Neural cell (in vitro differentiated cells): Measurements from ENCODE around the gene LMOD3. TPM values are rescaled to one million over a fixed set of nuclear protein-coding genes. Genes with fewer than 3 reads are reported as not detected.

Experiments used
- H2AFZ ChIP-seq: fragments of 200-600, 300-800 bp; sonication (generic), shearing (Covaris generic); 2 replicates; pipeline ENCODE4 v1.6.0; 2014; ENCODE audit warnings: low read depth, mild to moderate bottlenecking, antibody characterized with exemption, low read length, moderate library complexity
- H3F3A ChIP-seq: fragments of 200-600 bp; shearing (Covaris generic); 2 replicates; pipeline ENCODE4 v1.6.1; 2016; ENCODE audit warnings: mild to moderate bottlenecking, moderate library complexity, mixed read lengths, antibody characterized with exemption, low read length; ENCODE audit not compliant: insufficient read depth, poor library complexity, severe bottlenecking
- H3K27ac ChIP-seq: fragments of 200-600, 300-800 bp; sonication (generic), shearing (Covaris generic); 2 replicates; pipeline ENCODE4 v1.5.1; 2014; ENCODE audit warnings: mild to moderate bottlenecking, low read length, moderate library complexity
- H3K27me3 ChIP-seq: fragments of 300-800, 200-600 bp; sonication (generic), shearing (Covaris generic); 2 replicates; pipeline ENCODE4 v1.6.0; 2014; ENCODE audit warnings: mild to moderate bottlenecking, low read depth, low read length, moderate library complexity; ENCODE audit not compliant: insufficient read depth
- H3K36me3 ChIP-seq: fragments of 300-800, 200-600 bp; sonication (generic), shearing (Covaris generic); 2 replicates; pipeline ENCODE4 v1.5.1; 2014; ENCODE audit warnings: mild to moderate bottlenecking, antibody characterized with exemption, low read length, moderate library complexity; ENCODE audit not compliant: insufficient read depth
- H3K4me2 ChIP-seq: fragments of 300-800, 200-600 bp; sonication (generic), shearing (Covaris generic); 2 replicates; pipeline ENCODE4 v1.6.0; 2014; ENCODE audit warnings: mild to moderate bottlenecking, low read length
- H3K4me3 ChIP-seq: fragments of 300-800, 200-600 bp; sonication (generic), shearing (Covaris generic); 2 replicates; pipeline ENCODE4 v1.5.1; 2014; ENCODE audit warnings: mild to moderate bottlenecking, low read length, moderate library complexity
- H3K79me2 ChIP-seq: fragments of 200-600 bp; shearing (Covaris generic); replicated peaks from 2 replicates; pipeline ENCODE4 v1.6.0; 2014; ENCODE audit warnings: mild to moderate bottlenecking, low read length, moderate library complexity; ENCODE audit not compliant: insufficient read depth
- H3K9ac ChIP-seq: fragments of 300-800, 200-600 bp; sonication (generic), shearing (Covaris generic); 2 replicates; pipeline ENCODE4 v1.6.1; 2016; ENCODE audit warnings: mild to moderate bottlenecking, low read length, mixed read lengths
- H3K9me2 ChIP-seq: fragments of 200-600 bp; shearing (Covaris generic); 2 replicates; pipeline ENCODE4 v1.6.1; 2016; ENCODE audit warnings: mild to moderate bottlenecking, low read length, mixed read lengths; ENCODE audit not compliant: insufficient read depth
- H3K9me3 ChIP-seq: fragments of 200-600, 300-800 bp; sonication (generic), shearing (Covaris generic); 2 replicates; pipeline ENCODE4 v1.6.1; 2016; ENCODE audit warnings: mild to moderate bottlenecking, mixed run types, low read length, moderate library complexity, mixed read lengths
- H4K20me1 ChIP-seq: fragments of 200-600 bp; shearing (Covaris generic); 2 replicates; pipeline ENCODE4 v1.6.1; 2016; ENCODE audit warnings: mild to moderate bottlenecking, mixed run types; ENCODE audit not compliant: insufficient read depth
- CTCF ChIP-seq: fragments of 450-650 bp; IDR thresholded peaks from 2 replicates; pipeline ENCODE4 v1.5.1; 2014; ENCODE audit warnings: antibody characterized with exemption, mild to moderate bottlenecking, moderate library complexity; ENCODE audit not compliant: poor library complexity, severe bottlenecking
- EP300 ChIP-seq: fragments of 450-650 bp; conservative IDR thresholded peaks from 2 replicates; pipeline ENCODE4 v1.6.1; 2014; ENCODE audit warnings: antibody characterized with exemption, mild to moderate bottlenecking, moderate library complexity; ENCODE audit not compliant: poor library complexity, severe bottlenecking
- EZH2 ChIP-seq: fragments of 200-600, 300-800 bp; shearing (Covaris generic), sonication (generic); IDR thresholded peaks from 2 replicates; pipeline ENCODE4 v1.6.1; 2014; ENCODE audit warnings: antibody characterized with exemption, low read length, borderline replicate concordance, mild to moderate bottlenecking; ENCODE audit not compliant: insufficient read depth, poor library complexity, severe bottlenecking
- MXI1 ChIP-seq: fragments of 450-650 bp; conservative IDR thresholded peaks from 2 replicates; pipeline ENCODE4 v1.6.1; 2014; ENCODE audit warnings: antibody characterized with exemption, mild to moderate bottlenecking; ENCODE audit not compliant: poor library complexity, severe bottlenecking
- POLR2AphosphoS5 ChIP-seq: IDR thresholded peaks from 2 replicates; pipeline ENCODE4 v1.6.1; 2012
- RAD21 ChIP-seq: fragments of 450-650 bp; conservative IDR thresholded peaks from 2 replicates; pipeline ENCODE4 v1.6.1; 2014; ENCODE audit warnings: antibody characterized with exemption, mild to moderate bottlenecking, moderate library complexity
- REST ChIP-seq: IDR thresholded peaks from 2 replicates; pipeline ENCODE4 v1.6.1; 2012; ENCODE audit warnings: borderline replicate concordance
- SMC3 ChIP-seq: fragments of 450-650 bp; conservative IDR thresholded peaks from 2 replicates; pipeline ENCODE4 v1.6.1; 2014; ENCODE audit warnings: antibody characterized with exemption, mild to moderate bottlenecking, moderate library complexity; ENCODE audit not compliant: poor library complexity
- TAF1 ChIP-seq: IDR thresholded peaks from 2 replicates; pipeline ENCODE4 v1.6.1; 2012; ENCODE audit warnings: low read depth
- polyA plus RNA-seq: library from polyadenylated mRNA; depleted of rRNA; stranded (reverse); fragments of >200 nt; gene quantifications from 2 replicates; pipeline ENCODE4 v1.2.3, GENCODE V29; 2014

Gene LMOD3
- polyA plus RNA-seq, 1 donor from 2014 or later = not detected

- Histone ChIP-seq H3K9me3 (no peaks in the 10 kb centered on the region), H4K20me1 (no peaks in the 10 kb centered on the region), H3K79me2 (no peaks in the 10 kb centered on the region), H3K9ac (no peak overlapping the region), H3K36me3 (peaks cover 19% of the 10 kb centered on the region), H3K4me3 (no peak overlapping the region), H3F3A (no peaks in the 10 kb centered on the region), H2AFZ (no peak overlapping the region), H3K27me3 (no peaks in the 10 kb centered on the region), H3K4me2 (no peak overlapping the region), H3K27ac (no peak overlapping the region), H3K9me2 (no peaks in the 10 kb centered on the region)
- no peak for TF ChIP-seq TAF1
- no peak for TF ChIP-seq EZH2
- no peak for TF ChIP-seq POLR2AphosphoS5
Observed at GRCh38 chr3:69104586-69104985, 17.8 kb downstream of the LMOD3 start.

- Histone ChIP-seq H4K20me1 (no peaks in the 10 kb centered on the region), H3K4me2 (no peak overlapping the region), H2AFZ (no peak overlapping the region), H3K79me2 (no peaks in the 10 kb centered on the region), H3K9me3 (no peaks in the 10 kb centered on the region), H3K27ac (no peak overlapping the region), H3F3A (no peaks in the 10 kb centered on the region), H3K4me3 (no peak overlapping the region), H3K9ac (no peak overlapping the region), H3K27me3 (no peaks in the 10 kb centered on the region), H3K36me3 (peaks cover 19% of the 10 kb centered on the region), H3K9me2 (no peaks in the 10 kb centered on the region)
- TF ChIP-seq SMC3 (no peak), CTCF (no peak), TAF1 (no peak), POLR2AphosphoS5 (no peak), RAD21 (no peak), EZH2 (no peak), REST (no peak), EP300 (no peak), MXI1 (no peak)
Observed at GRCh38 chr3:69103123-69103522, 19.3 kb downstream of the LMOD3 start.

- no peak overlapping the region for H3K4me2 ChIP-seq
- H4K20me1 ChIP-seq = no peaks in the 10 kb centered on the region
- no peak overlapping the region for H3K4me3 ChIP-seq
- H3K9ac ChIP-seq = no peak overlapping the region
- no peak overlapping the region for H2AFZ ChIP-seq
- no peaks in the 10 kb centered on the region for H3K9me2 ChIP-seq
- no peak for TF ChIP-seq CTCF
- H3K27me3 ChIP-seq = no peaks in the 10 kb centered on the region
- H3K27ac ChIP-seq = no peak overlapping the region
- H3K9me3 ChIP-seq = no peaks in the 10 kb centered on the region
- H3F3A ChIP-seq = no peaks in the 10 kb centered on the region
- H3K36me3 ChIP-seq = peaks cover 19% of the 10 kb centered on the region
- no peaks in the 10 kb centered on the region for H3K79me2 ChIP-seq
Observed at GRCh38 chr3:69102384-69102783, 20.0 kb downstream of the LMOD3 start.
